Tibial nerve (tissue), 4 donors: ENCODE results near the gene REC114. TPM values are rescaled to one million over a fixed set of nuclear protein-coding genes. Genes with fewer than 3 reads are reported as not detected.
"Not testable (repeated sequence)": the region's sequence is repeated elsewhere in the genome, so short reads cannot be mapped to it uniquely, and the experiment has no call there.

Source experiments
- DNase-seq, 2 donors: peaks; one replicate each; pipeline ENCODE4 v3.0.0-alpha.2; 2019; ENCODE audit warnings: low spot score in 2 of 2
- H3K27ac ChIP-seq, 4 donors: fragments of 200-600 bp; sonication (generic) in 3 of 4; one replicate each; pipeline ENCODE4 v1.5.1; 2017 to 2019; ENCODE audit warnings: mild to moderate bottlenecking in 1 of 4
- H3K27me3 ChIP-seq, 2 donors: fragments of 200-600 bp; sonication (generic) in 1 of 2; one replicate each; pipeline versions ENCODE4 v1.5.1 to v1.6.0; 2017 to 2019
- H3K36me3 ChIP-seq, 3 donors: fragments of 200-600 bp; sonication (generic); one replicate each; pipeline ENCODE4 v1.5.1; 2018 to 2019
- H3K4me1 ChIP-seq, 4 donors: fragments of 200-600 bp; sonication (generic) in 3 of 4; one replicate each; pipeline ENCODE4 v1.5.1; 2017 to 2019
- H3K4me3 ChIP-seq, 4 donors: fragments of 200-600 bp; sonication (generic) in 3 of 4; one replicate each; pipeline ENCODE4 v1.5.1; 2017 to 2019; ENCODE audit warnings: mild to moderate bottlenecking in 1 of 4, moderate library complexity in 1 of 4
- H3K9me3 ChIP-seq, 4 donors: fragments of 200-600 bp; sonication (generic) in 3 of 4; one replicate each; pipeline ENCODE4 v1.5.1; 2017 to 2019
- CTCF ChIP-seq, 5 experiments: fragments of 200-600 bp in 3 of 5; fragments of 450-650 bp in 2 of 5; sonication (generic) in 3 of 5; IDR thresholded peaks; one replicate each; pipeline ENCODE4 v1.5.1; 2016 to 2019; ENCODE audit warnings: antibody characterized with exemption in 5 of 5, mild to moderate bottlenecking in 3 of 5, moderate library complexity in 2 of 5
- EP300 ChIP-seq, 2 donors: sonication (generic); formaldehyde crosslinking; IDR thresholded peaks; one replicate each; pipeline ENCODE4 v1.6.1; 2017; ENCODE audit warnings: antibody characterized with exemption in 2 of 2, mild to moderate bottlenecking in 1 of 2
- POLR2A ChIP-seq, 2 donors: fragments of 450-650 bp; IDR thresholded peaks; one replicate each; pipeline ENCODE4 v1.6.1; 2017; ENCODE audit warnings: antibody characterized with exemption in 2 of 2, mild to moderate bottlenecking in 2 of 2, moderate library complexity in 2 of 2
- WGBS, 2 donors: methylation state at CpG; one replicate each; pipeline ENCODE4 v1.1.5; 2018; 5-methylcytosine and 5-hydroxymethylcytosine counted together
- total RNA-seq, 4 donors: library from RNA; depleted of rRNA; stranded (reverse); fragments of >200 nt; gene quantifications; one replicate each; pipeline ENCODE4 v1.1.0, GENCODE V29; 2016

The REC114 gene
- total RNA-seq, 4 donors from 2014 or later, result not detected

DNA sequence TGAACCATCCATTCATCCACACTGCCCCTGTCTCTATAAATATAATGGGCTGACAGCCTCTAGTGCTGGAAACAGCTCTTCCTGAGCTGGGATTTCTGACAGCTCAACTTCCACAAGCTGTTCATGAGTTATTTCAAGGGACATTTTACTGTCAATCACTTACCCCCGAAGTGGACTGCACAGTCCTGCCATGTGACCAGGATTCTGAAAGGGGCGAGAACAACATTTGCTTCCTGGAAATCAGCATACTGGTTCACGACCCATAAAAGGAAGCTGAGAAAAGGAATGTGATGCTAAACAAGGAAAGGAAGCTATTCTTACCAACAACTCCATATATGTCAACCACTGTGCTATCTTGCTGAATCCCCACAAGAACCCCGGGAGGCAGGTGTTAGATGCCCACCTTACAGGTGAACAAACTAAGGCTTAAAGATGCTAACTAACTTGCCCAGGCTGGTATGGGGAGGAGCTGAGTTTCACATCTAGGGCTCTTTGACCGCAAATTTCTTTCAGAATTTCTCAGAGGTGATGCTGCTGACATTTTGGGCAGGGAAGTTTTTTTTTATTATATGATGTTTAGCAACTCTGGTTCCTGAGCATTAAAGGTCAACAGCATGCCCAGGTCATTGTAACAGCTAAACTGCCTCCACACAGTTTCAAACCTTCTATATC, 16.5 kb upstream of the REC114 start:
- 43 to 46% methylated on average over 5 of the region's 5 CpGs for WGBS, 2 donors
- Histone ChIP-seq H3K27ac (no peak overlapping the region), H3K9me3 (no peaks in the 10 kb centered on the region), H3K36me3 (no peaks in the 10 kb centered on the region), H3K4me3 (no peak overlapping the region), H3K27me3 (peaks cover 0 to 4% of the 10 kb centered on the region in 2 donors), H3K4me1 (no peaks in the 10 kb centered on the region)
- DNase-seq, result no peak
- TF ChIP-seq POLR2A (IDR thresholded peaks at IDR 0.05), result no peak

DNA sequence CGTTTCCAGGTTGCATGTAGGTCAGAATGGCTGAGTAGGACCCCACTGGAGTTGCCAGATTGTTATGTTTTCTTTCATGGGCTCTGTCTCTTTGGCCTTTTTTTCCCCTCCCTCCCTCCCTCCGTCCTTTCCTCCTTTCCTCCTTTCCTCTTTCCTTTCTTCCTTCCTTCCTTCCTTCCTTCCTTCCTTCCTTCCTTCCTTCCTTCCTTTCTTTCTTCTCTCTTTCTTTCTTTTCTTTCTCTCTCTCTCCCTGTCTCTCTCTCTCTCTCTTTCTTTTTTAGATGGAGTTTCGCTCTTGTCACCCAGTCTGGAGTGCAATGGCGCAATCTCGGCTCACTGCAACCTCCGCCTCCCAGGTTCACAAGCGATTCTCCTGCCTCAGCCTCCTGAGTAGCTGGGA, 11.6 kb upstream of the REC114 start:
- H3K27me3 ChIP-seq, result peaks cover 0 to 10% of the 10 kb centered on the region in 2 donors
- H3K27ac ChIP-seq, H3K4me1 ChIP-seq, H3K9me3 ChIP-seq, H3K4me3 ChIP-seq, DNase-seq, H3K36me3 ChIP-seq: not testable (repeated sequence)
- WGBS, 2 donors, result 88 to 89% methylated on average over 7 of the region's 7 CpGs

GRCh38 chr15:73433873-73434272, 9.1 kb upstream of the REC114 start:
- TF ChIP-seq POLR2A (IDR thresholded peaks at IDR 0.05) (no peak), CTCF (IDR thresholded peaks at IDR 0.05) (no peak), EP300 (IDR thresholded peaks at IDR 0.05) (no peak)
- H3K36me3 ChIP-seq, result no peaks in the 10 kb centered on the region
- no peaks in the 10 kb centered on the region for H3K4me1 ChIP-seq
- no peaks in the 10 kb centered on the region for H3K9me3 ChIP-seq
- DNase-seq, result no peak
- no peak overlapping the region for H3K4me3 ChIP-seq
- 78 to 84% methylated on average over 4 of the region's 4 CpGs for WGBS, 2 donors
- H3K27ac ChIP-seq, result no peak overlapping the region
- peaks cover 0 to 10% of the 10 kb centered on the region in 2 donors for H3K27me3 ChIP-seq

DNA sequence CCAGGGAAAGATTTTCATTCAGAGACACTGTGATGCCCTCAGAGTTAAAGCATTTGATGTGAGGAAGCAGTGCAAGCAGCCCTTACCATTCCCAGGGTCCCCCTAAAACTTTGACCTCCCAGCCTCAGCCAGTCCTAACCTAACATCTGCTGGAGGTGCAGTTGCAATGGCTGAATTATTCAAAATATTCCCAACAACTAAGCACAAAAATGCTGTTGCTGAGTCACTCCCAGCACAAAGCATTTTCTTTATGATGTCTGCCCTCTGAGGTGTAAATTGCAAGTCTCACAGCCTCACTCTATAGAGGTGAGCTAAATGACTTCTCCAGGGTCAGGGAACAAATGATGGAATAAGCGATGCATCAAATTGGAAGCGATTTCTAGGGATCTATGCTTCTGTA, 6.4 kb upstream of the REC114 start:
- DNase-seq, result no peak
- Histone ChIP-seq H3K4me3 (no peak overlapping the region), H3K4me1 (no peaks in the 10 kb centered on the region), H3K27me3 (peaks cover 0 to 10% of the 10 kb centered on the region in 2 donors), H3K27ac (no peak overlapping the region), H3K36me3 (no peaks in the 10 kb centered on the region), H3K9me3 (no peaks in the 10 kb centered on the region)
- TF ChIP-seq POLR2A (IDR thresholded peaks at IDR 0.05) (no peak), EP300 (IDR thresholded peaks at IDR 0.05) (no peak), CTCF (IDR thresholded peaks at IDR 0.05) (no peak)
- WGBS, 2 donors, result 85 to 90% methylated on average over 2 of the region's 2 CpGs

- no peak for DNase-seq
- H3K4me1 ChIP-seq, result no peaks in the 10 kb centered on the region
- peaks cover 0 to 5% of the 10 kb centered on the region in 2 donors for H3K27me3 ChIP-seq
- TF ChIP-seq CTCF (IDR thresholded peaks at IDR 0.05), result no peak
- no peak for TF ChIP-seq POLR2A (IDR thresholded peaks at IDR 0.05)
- TF ChIP-seq EP300 (IDR thresholded peaks at IDR 0.05), result no peak
- H3K36me3 ChIP-seq, result no peaks in the 10 kb centered on the region
- WGBS, 2 donors, result 43 to 54% methylated on average over 4 of the region's 4 CpGs
- no peak overlapping the region for H3K4me3 ChIP-seq
- no peak overlapping the region for H3K27ac ChIP-seq
- H3K9me3 ChIP-seq, result no peaks in the 10 kb centered on the region
These were observed 5.3 kb upstream of the REC114 start for GRCh38 chr15:73437543-73438109.

- 48 to 71% methylated on average over 1 of the region's 1 CpG for WGBS, 2 donors
- TF ChIP-seq EP300 (IDR thresholded peaks at IDR 0.05), result no peak
- no peak for TF ChIP-seq CTCF (IDR thresholded peaks at IDR 0.05)
- TF ChIP-seq POLR2A (IDR thresholded peaks at IDR 0.05), result no peak
- H3K9me3 ChIP-seq, result no peaks in the 10 kb centered on the region
- H3K27ac ChIP-seq, result no peak overlapping the region
- DNase-seq, result no peak
- H3K36me3 ChIP-seq, result no peaks in the 10 kb centered on the region
- no peaks in the 10 kb centered on the region for H3K4me1 ChIP-seq
- no peak overlapping the region for H3K4me3 ChIP-seq
- H3K27me3 ChIP-seq, result peaks cover 0 to 3% of the 10 kb centered on the region in 2 donors
These were observed 4.3 kb upstream of the REC114 start for GRCh38 chr15:73438651-73439050.
